Brain pericyte (primary cell): Measurements from ENCODE around the gene IGF1.

Experiments
- DNase-seq: peaks from one replicate; pipeline ENCODE4 v3.0.0-alpha.2; 2012; ENCODE audit warnings: low read depth, low spot score

The IGF1 gene

DNA sequence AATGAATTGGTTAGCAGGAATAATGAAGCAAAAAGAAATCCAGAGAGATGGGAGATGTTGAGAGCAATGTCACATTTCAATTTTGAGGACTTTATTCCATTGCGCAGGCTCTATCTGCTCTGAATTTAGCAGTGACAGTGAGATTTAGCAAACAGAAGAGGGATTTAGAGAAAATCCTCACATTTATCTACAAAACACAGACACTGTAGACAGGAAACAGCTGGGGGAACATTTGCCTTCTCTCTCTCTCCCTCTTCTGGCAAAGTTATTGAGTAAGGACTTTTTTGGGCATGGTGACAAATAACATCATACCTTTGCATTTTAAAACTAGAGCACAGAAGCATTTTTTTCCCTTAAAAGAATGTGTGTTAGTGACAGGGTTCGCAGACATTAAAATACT lies at the start of gene IGF1:
TSS of gene IGF1 (minus strand) at position 158 of the 400 bp plus-strand sequence. CDS start 182 bp downstream, outside the sequence.
- no peak for DNase-seq

DNA sequence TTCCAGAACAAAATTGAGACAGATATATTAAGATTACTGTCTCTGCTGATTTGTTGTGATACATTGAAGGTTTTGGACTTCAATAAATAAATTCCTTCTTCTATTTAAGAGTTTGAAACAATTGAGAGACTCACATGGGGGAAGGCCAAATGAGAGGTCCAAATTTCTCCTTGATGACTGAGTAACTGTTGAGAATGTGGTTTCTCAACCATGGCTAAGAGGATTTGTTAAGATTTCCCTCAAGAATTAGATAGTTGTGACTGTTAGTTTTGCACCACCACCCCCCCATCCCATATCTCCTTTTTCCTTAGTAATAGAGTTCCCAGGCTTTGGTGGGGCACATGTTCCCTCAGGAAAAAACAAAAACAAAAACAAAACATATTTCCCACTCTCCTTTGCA lies 47.7 kb upstream of the IGF1 start:
- DNase-seq, result no peak

DNA sequence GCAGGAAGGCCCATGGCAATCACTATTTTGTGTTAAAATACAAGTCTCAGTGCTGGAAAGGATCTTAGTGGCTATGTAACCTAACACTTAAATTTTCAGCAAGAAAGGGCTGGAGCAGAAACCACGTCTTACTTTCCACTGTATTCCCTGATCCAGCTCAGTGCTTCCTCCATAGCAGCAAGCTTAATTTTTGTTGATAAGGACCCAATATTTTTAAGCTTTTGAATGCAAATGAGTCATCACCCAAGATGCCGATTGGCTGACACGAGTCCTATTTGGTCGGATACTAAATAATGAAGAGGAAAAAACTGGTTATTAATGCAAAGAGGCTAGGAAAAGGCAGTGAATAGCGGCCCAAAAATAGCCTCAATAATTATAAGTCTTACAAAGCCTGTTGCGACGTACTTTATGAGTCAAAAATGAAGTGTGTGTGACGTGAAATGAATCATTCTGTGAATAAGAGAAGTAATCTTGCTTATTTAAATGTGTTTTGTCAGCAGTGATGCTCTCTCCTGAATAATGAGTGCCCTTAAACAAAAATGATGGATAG lies 46.9 kb upstream of the IGF1 start:
- no peak for DNase-seq

DNA sequence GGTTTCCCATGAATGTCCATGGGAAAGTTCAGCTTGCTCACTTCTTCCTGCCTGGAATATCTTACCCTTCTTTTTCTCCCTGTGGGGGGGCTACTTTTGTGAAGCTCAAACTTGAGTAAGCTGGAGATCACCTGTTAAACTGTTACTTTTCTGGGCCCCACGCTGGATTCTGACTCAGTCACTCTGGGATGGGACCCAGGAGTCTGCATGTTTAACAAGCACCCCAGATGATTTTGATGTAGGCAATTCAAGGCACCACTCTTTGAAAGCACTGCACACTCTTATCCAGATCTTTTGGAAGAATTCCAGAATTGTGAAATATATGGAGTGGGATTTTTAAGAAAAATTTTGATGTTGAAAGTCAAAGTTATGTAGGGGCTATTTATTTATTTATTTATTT lies 46.3 kb upstream of the IGF1 start:
- DNase-seq, result no peak

DNA sequence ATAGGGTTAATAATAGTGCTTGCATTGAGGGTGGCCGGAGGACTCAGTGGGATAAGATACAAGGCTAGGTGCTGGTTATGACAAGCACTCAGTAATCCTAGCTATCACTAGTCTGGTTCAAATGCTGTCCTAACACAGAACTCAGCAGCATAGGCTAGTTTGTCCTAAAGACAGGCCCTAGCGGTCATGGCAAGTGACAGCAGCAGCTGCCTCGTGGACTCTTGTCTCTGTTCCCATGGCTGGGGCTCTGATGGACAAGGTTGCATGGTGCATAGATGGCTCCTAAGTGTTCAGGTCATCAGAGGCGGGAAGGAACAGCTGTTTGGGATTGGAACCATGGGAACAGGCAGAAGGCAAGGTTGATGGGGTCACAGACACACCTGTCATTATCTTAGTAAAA lies 42.4 kb upstream of the IGF1 start:
- no peak for DNase-seq

DNA sequence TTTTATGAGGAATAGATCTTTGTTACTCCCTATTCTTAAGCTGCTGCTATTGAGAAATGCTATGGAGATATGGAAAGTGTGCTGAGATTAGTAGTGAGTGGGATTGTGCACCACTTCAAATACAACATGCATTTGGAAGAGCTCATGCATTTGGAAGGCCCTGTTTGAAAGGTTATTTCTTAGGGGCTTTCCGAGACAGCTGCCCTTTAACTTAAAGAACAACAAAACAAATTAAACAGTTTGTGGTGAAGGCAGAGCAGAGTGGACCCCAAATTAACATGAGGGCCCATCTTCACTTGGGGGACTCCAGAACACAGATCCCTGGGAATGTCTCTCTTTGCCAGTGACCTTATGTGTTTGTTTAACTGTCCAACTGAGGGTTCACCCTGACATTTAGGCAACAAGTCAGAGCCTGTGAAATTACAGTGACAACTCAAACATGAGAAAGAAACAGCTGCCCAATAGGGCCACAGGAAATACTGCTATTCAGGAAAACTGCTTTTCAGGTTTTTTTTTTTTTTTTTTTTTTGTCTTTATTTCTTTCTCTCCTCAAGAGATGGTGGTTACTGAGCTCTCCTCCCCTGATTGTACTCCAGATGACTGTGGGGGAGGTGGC lies 41.4 kb upstream of the IGF1 start:
- no peak for DNase-seq

DNA sequence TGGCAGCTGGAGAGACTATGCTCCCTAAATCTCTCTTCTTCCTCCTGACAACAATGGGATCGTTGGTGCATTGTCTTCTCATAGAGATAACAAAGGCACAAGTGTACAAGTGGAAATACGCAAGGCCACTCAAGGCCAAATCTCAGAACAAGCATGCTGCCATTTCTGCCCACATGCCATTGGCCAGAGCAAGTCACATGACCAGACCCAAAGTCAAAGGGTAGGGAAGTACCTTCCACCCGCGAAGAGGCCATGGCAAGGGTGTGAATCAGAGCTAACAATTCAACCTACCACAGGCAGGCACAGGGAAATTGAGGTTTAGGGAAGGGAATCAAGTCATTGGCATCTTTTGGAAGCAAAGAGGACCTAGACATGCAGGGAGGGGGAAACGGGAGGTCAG lies 38.5 kb upstream of the IGF1 start:
- no peak for DNase-seq

DNA sequence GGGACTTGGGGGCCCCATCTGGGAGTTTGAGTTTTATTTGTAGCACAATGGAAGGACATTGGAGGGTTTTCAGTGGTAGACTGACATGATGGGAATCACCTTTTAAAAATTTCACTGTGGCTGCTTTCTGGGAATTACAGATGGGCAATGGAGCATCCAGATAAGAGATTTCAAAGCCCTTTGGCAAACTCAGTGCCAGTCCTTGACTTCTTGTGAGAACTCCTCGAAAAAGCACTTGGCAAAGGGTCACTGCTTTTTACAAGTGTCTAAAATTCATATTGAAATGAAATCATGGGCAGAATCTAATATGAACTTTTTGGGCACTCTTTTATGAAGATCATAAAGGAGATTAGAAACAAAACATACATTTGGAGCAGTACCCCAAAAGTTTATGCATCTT lies 34.3 kb upstream of the IGF1 start:
- no peak for DNase-seq

DNA sequence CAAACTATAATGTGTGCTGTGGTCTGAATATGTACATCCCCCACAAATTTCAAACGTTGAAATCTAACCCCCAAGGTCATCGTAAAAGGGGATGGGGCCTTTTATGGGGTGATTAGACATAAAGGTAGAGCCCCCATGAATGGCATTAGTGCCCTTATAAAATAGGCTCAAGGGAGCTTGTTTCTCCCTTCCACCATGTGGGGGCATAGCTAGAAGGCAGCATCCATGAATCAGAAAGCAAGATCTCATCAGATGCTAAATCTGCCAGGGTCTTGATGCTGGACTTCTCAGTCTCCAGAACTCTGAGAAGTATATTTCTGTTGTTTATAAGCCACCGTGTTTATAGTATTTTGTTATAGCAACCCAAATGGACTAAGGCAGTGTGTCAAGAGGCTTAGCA lies 33.4 kb upstream of the IGF1 start:
- DNase-seq, result no peak

DNA sequence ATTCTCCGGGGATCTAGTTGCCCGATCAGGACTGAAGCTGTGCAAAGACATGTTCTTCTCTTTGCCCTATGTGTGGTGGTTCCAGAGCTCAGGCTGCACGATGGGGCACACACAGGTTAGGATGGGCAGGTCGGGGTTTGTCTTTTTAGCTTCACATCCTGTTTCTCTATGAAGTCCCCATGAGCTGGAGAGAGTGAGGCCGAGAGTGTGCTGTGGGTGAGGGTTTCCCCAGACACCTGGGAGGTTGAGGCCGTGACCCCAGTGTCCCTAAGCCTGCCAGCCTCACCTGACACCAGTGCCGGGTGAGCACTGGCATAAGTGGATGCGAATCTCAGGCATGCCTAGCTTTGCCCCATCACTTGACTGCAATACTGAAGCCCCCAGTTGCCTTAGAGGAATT lies 32.9 kb upstream of the IGF1 start:
- no peak for DNase-seq

DNA sequence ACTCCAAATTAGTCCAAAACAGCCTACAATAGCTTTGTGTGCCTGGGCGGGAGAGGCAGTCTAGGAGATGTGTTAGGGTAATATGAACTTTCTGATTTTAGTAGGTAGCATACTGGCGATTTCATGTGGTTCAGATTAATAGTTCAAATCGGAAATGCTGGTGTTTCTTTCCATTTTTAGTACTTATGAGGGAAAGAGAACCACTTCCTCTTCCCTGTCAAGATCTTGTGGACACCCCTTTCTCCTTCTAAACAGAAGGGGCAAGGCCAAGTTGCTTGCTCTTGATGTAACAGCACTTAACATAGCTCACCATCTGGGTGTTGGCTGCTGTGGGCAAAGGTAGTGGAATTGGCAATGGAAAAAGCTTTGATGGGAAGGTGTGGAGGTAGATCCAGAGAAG lies 32.2 kb upstream of the IGF1 start:
- no peak for DNase-seq

DNA sequence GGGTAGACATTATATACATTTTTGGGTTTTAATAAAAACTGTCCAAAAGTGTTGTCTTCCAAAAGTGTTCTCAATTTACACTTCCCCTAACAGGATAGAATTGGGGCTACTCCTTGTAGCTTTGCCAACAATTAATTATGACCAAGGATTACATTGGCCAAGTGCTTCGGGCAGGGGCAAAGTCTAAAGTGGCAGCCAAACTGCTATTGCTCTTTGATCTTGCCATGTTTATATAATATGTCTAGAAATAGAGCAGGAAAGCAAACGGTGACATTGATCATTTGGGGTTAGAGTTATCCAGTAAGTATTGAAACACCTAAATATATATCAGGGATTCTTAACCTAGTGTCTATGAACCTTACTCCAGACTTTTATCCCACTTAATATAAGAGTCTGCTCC lies 31.2 kb upstream of the IGF1 start:
- DNase-seq, result no peak

DNA sequence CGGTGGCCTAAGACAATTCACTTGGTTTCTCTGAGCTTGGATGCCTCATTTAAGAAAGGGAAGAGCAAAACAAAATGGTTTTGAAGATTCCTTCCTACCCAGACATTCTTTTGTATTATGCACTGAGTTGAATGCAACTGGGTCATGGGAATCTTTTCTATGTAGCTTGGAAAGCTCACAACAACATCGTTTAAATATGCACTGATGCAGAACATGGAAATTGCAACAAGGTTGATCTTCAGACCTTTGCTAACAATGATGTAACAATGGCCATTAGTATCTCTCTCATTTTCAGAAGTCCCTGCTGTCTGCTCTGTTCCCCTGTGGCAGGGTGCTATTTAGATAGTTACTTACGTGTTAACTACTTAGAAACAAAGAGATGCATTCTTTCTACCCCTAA lies 30.1 kb upstream of the IGF1 start:
- DNase-seq, result no peak

DNA sequence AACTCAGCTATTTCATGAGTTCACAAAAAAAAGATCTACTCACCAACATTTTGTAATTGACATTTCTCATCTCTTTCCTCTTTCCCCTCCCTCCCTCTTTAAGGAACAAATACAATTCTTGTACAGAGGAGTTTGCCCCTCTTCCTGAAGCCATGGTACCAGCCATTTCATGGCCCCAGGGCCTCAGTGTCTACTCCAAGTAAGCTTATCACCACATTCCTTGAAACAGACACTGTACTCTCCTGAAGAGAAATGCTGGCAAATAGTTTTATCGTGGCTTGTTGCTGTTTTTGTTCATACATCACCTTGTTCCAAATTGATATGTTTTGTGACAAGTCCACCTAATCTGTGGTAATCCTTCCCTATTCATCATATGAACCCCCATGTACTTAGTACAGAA lies 29.7 kb upstream of the IGF1 start:
- DNase-seq, result no peak

DNA sequence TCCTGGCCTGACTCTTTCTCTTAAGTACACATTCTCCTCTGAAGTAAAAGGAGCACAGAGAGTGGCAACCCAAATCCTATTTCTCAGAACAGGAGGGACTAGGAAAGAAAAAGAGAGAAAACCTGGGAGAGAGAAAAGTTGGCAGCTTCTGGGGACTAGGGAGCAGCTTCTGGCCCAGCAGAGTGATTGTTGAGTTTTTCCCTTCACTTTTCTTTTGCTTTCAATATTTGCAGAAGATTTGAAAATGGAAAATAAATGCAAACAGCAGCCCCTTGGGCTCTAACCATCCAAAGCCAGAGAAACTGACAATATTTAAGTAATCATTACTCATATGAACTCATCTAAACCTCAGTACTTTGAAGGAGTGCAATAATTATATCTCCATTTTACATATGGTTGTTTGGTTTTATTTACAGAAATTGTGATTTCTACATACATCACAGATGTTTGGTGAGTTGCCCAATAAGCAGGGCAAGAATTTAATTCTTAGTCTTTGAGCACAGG lies 28.8 kb upstream of the IGF1 start:
- no peak for DNase-seq

DNA sequence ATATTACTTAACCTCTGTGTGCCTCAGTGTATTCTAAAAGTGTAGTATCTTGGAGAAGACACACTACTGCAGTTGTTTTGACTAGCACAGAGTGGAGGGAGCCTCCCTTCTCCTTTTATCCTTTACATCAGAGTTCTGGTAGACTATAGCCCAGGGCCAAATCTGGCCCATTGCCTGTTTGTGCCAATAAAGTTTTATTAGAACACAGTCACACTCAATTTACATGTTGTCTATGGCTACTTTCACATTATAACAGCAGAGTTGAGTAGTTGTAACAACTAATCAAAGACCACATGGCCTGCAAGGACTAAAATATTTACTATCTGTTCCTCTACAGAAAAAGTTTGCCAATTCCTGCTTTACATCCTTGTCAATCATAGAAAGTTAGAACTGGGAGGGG lies 27.7 kb upstream of the IGF1 start:
- no peak for DNase-seq

DNA sequence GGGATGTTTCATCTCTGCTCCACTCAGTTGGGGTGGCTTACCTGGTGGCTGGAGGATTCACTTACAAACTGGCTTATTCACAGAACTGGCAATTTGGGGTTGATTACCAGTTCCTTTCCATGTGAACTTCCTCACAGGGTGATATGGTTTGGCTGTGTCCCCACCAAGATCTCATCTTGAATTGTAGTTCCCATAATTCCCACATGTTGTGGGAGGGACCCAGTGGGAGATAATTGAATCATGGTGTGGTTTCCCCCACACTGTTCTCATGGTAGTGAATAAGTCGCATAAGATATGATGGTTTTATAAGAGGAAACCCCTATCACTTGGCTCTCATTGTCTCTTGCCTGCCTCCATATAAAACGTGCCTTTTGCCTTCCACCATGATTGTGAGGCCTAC lies 26.9 kb upstream of the IGF1 start:
- no peak for DNase-seq

DNA sequence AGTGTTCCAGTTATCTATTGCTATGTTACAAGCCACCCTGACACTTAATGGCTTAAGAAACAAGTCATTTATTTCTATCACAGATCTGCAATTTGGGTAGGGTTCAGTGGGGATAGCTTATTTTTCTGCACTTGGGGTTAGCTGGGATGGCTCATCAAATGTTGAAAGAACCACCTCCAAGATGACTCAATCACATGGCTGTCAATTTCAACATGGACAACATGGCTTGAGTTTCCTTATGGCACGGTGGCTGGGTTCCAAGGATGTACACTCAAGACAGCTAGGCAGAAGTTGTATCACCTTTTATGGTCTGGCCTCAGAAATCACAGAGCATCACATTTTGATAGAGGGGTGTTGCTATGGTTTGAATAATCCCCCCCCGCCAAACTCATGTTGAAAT lies 24.5 kb upstream of the IGF1 start:
- DNase-seq, result no peak

DNA sequence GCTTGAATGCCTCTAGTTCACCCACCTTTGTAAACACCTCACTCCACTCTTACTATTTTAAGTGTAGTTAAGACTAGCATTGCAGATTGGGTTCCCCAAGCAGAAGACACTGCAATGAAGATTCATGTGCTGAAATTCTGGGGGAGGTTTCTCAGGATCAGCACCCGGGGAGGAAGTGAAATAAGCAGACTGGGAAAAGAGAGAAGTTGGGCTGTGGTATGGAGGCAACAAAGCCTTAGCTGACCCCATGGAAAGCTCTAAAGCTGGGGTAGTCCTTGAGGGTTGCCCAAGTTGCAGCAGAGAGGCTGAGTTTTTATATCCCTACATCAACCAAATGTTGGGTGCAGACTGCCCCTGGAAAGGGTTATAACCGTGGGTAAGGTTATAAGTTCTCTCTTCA lies 23.9 kb upstream of the IGF1 start:
- no peak for DNase-seq

DNA sequence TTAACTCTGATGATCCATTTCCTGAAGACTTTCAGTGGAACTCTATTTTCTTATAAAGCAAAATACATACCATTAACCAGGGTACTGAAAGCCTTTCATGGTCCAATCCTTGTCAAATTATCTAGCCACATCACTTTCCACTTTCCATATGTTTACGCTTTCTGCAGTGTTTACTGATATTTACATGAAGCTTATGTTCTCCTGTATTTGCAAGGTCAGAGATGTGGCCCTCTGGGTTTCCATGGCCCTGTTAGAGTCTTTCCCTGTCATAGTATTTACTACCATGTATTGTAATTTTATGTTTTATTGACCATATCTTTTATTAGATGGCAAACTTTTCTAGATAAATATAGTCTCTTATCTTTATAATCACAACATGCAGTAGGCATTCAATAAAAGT lies 23.5 kb upstream of the IGF1 start:
- no peak for DNase-seq

DNA sequence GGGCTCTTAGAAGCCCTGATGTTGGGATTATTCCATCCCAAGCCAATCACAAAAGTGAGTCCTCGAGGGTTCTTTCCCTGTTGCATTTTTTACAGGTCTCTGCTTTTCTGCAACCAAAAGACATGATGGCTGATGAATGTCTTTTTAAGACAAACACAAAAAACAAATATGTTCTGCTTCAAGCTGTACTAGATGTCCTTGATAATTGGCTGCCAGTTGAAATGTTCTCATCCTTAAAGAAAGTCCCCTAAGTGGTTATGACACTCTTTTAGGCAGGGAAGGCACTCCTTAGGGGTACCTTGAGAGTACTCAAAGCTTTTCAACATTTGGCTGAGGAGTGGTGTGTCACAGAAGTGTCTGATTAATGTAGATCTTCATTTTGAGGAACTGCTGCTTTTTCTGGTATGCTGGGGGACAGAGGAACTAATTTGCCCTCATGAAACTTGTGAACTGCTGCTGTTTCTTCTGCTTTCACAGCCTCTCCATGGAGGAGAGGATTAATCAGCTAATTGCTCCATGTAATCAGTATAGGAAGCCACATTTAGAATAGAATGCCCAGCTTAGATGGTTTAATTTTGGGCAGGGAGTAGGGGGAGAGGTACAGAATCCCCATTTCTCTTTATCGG lies 22.8 kb upstream of the IGF1 start:
- no peak for DNase-seq

DNA sequence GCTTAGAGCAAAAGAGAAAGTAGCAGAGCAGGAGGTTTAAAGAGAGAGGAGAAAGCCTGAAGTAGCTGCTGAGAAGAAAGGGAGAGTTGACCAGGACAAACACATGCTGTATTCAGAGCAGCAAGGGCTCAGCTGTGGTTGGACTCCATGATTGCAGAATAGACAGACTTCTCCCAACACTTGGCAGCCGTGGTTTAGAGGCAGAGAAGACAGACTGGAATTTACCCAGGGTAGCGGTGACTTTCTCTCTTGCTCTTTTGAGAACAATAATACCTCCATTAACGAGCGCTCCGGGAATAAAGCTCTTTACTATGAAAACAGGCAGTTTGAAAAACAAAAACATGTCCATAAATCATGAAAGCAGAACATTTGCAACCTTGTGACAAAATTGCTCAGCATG lies 21.4 kb upstream of the IGF1 start:
- DNase-seq, result no peak

DNA sequence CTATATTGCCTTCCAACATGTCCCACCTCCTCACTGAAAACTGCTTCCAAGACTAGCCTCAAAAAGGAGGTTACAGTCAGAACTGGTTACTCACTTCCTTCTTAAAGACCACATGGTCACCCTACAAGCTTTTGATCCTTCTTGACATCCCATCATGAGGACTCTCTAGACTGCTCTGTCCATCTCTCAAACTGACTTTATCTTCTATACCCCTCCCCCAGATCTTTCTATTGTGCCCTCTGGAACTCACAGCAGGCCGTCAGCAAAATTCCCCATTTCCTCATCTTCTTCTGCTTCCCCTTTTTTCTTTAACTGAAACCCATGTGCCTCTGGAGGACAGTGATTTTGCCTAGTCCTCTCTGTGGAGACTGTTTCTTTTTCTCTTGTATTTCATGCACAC lies 18.1 kb upstream of the IGF1 start:
- DNase-seq, result no peak

DNA sequence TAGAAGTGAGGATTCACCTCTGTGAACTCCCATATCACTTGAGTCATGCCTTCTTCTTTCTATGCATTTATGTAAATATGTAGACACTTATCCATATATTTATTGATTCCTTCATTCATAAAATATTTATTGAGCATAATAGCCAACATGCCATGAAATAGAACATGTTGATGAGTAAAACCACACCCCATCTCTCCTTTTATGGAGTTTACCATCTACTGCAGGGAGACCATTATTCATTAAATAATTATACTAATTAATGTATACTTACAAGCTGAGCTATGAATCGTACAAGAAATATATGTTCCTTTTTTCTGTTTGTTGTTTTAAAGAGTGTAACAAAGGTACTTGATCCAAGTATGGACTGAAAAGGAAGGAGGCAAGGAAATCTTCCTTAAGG lies 17.4 kb upstream of the IGF1 start:
- DNase-seq, result no peak
